ENCODE measurements around the gene DUSP1. TPM values are rescaled to one million over a fixed set of nuclear protein-coding genes. Genes with fewer than 3 reads are reported as not detected.
A peak's percentile ranks its signal among the peaks of the same experiment; 100 is the strongest.

The DUSP1 gene
- total and polyA plus RNA-seq, 9 of the 15 experiments (the other 6 are each of a cell fraction or from before 2014, with no cell fraction given), result 2.1 to 14.2 (median 8.5) TPM

DNA sequence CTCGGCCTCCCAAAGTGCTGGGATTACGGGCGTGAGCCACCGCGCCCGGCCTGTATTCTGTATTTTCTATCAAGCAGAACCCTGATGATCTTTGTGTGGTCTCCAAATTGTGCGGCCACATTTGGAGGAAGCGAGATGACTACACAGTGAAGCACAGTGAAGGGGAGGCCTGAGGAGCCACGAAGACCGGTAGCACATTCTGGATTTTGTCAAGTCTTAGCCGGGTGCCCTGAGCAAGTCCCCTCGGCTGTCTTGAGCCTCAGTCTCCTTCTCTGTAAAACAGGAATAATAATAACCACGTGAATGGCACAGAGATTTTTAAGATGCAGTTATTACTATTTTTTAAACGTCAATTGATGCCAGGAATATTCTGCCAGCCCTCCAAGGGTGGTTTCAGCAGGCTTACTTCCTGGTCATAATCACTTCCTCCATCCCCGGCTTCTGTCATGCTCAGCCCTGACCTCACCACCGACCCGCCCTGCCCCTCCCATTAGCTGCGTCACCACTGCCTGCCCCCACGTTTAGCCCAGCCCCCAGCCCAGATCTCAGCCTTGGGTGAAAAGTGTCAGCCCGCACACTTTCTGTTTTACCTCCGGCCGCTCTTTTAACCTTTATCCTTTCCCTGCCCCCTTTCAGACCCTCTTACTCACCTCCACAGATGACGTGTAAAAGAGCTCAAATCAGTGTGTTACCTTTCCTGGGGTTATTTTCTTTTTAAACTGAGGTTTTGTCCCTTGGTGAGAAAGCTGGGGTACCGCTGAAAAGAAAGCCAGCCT is 36.1 kb upstream of the DUSP1 start (continued):
- TF ChIP-seq ETV5 (CRISPR knock-in tag; IDR thresholded peaks at IDR 0.05; ENCODE audit: low read depth) (no peak), SRF (CRISPR knock-in tag; IDR thresholded peaks at IDR 0.05) (no peak), PRMT5 (CRISPR knock-in tag; IDR thresholded peaks at IDR 0.05) (no peak), ZBTB7A (IDR thresholded peaks at IDR 0.05; ENCODE audit: borderline replicate concordance, control insufficient read depth, low read depth, low read length) (peak; percentile 78; the same call in 1 of the 2 replicates), PTTG1 (tag; IDR thresholded peaks at IDR 0.05; ENCODE audit: low read depth) (no peak), RERE (CRISPR knock-in tag; IDR thresholded peaks at IDR 0.05; ENCODE audit: borderline replicate concordance) (no peak), ATF1 (CRISPR knock-in tag; IDR thresholded peaks at IDR 0.05) (no peak), ATF1 (tag; IDR thresholded peaks at IDR 0.05) (peak; percentile 92), SOX6 (IDR thresholded peaks at IDR 0.05) (no peak), STAT5B (CRISPR knock-in tag; IDR thresholded peaks at IDR 0.05) (no peak), ZKSCAN3 (CRISPR knock-in tag; IDR thresholded peaks at IDR 0.05) (no peak), XRCC3 (IDR thresholded peaks at IDR 0.05) (no peak), MAFK (IDR thresholded peaks at IDR 0.05; ENCODE audit: low read length) (0 out of 2 replicates have a peak, but pooled peaks have one; percentile 31), PHF21A (IDR thresholded peaks at IDR 0.05; ENCODE audit: borderline replicate concordance, low read depth) (0 out of 2 replicates have a peak, but pooled peaks have one; percentile 31), ZNF586 (CRISPR knock-in tag; conservative IDR thresholded peaks at IDR 0.05) (no peak), ZFX (CRISPR knock-in tag; IDR thresholded peaks at IDR 0.05) (peak; percentile 33; the same call in 1 of the 2 replicates)
- TF ChIP-seq, protein P1, sequence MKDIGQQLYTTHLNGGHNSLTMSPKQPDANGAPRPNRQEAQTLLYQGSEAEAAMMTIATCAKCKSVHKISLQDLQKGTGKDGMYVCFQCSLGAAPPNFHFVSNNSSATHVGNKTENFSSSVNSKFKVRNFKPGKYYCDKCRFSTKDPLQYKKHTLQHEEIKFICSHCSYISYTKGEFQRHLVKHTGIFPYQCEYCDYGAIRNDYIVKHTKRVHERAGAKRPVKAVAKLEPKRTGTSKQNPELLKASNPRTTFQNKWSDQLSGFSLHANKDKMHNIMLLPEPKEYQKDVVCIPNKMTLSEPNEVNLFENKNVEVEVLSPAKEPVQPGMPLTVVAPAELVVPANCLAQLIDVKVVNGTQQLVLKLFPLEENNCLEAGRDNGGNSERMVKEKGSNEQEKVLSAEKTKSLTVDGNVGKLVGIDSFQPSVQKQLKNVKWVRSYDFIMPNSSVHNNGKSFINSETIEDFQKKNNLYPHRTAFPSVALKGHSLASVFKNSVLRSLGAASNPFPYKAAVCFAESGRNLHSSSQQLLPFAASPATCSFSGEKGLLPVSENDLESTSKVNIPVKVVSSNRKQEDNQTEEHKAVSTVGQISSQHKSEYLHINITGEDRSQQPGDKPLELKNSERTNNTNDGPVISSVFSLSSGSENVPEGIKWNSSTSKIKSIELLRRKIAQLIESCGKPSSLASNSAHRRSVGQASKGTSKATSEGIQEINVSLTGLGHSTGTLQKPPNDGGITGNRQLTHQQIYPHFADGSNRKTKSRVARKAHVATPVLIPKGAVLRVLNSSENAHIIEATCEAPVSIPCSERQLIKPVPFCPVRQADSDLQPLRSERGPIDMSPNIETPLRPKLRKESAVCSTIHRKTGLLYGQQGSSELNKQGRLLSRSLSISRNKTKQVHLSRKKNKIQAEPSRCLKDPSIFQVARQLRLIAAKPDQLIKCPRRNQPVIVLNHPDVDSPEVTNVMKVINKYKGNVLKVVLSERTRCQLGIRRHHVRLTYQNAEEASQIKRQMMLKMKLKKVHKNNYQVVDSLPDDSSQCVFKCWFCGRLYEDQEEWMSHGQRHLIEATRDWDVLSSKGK (CRISPR knock-in tag; IDR thresholded peaks at IDR 0.05), result no peak
- TF ChIP-seq, protein P2, sequence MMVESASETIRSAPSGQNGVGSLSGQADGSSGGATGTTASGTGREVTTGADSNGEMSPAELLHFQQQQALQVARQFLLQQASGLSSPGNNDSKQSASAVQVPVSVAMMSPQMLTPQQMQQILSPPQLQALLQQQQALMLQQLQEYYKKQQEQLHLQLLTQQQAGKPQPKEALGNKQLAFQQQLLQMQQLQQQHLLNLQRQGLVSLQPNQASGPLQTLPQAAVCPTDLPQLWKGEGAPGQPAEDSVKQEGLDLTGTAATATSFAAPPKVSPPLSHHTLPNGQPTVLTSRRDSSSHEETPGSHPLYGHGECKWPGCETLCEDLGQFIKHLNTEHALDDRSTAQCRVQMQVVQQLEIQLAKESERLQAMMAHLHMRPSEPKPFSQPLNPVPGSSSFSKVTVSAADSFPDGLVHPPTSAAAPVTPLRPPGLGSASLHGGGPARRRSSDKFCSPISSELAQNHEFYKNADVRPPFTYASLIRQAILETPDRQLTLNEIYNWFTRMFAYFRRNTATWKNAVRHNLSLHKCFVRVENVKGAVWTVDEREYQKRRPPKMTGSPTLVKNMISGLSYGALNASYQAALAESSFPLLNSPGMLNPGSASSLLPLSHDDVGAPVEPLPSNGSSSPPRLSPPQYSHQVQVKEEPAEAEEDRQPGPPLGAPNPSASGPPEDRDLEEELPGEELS (CRISPR knock-in tag; IDR thresholded peaks at IDR 0.05; ENCODE audit: borderline replicate concordance), result no peak
